HG03575 (cell line): ENCODE measurements around the gene APC2.

Experiments
- ATAC-seq: cut with Tn5 transposase; IDR thresholded peaks from one replicate; pipeline ENCODE4 v1.9.1; 2021; ENCODE audit not compliant: unreplicated experiment, insufficient number of reproducible peaks, low FRiP score; ENCODE audit errors: extremely low read depth

The APC2 gene

GRCh38 chr19:1503089-1503924 is 53.4 kb downstream of the APC2 start:
- no peak for ATAC-seq

GRCh38 chr19:1503925-1504773 is 54.2 kb downstream of the APC2 start:
- ATAC-seq: no peak

GRCh38 chr19:1505012-1505411 is 55.1 kb downstream of the APC2 start:
- ATAC-seq: no peak

DNA sequence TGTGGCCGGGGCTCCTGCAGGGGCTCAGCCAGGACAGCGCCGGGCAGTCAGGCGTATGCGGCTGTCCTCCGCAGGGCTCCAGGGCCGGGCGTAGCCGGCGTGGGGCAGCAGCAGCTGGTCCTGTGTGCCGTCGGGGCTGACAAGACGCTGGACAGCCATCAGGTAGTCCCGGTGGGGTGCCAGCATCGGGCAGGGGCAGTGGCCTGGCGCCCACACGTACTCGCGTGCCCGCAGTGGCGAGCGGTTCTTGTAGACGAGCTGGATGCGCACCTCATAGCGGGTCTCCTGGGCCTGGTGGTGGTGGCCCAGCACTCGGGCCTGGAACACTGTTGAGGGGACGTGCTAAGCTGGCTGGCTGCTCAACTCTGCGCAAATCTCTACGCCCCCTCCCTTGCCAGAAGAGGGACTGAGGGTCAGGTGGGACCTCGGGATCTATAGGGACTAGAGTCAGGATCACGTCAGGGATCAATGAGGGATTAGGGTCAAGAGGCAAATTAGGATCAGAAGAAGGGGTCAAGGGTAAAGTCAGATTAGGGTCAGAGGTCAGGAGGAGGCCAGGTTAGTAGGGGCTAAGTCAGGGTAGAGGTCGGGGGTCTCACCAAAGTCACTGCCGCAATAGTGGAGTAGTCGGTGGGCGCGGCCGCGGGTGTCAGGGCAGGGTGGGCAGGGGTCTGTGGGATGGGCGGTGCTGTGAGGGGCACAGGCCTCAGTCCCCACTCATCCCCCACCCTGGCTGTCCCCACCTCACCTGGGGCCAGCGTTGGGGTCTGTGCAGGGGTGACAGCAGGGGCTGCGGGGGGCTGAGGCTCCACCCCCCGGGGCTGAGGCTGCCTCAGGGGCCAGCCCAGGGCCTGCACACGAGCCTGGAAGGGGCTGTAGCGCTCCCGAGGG is 56.3 kb downstream of the APC2 start:
- no peak for ATAC-seq

GRCh38 chr19:1507192-1507660 is 57.3 kb downstream of the APC2 start:
- ATAC-seq: no peak

- ATAC-seq: no peak
These were observed 58.0 kb downstream of the APC2 start for GRCh38 chr19:1507763-1508506.

DNA sequence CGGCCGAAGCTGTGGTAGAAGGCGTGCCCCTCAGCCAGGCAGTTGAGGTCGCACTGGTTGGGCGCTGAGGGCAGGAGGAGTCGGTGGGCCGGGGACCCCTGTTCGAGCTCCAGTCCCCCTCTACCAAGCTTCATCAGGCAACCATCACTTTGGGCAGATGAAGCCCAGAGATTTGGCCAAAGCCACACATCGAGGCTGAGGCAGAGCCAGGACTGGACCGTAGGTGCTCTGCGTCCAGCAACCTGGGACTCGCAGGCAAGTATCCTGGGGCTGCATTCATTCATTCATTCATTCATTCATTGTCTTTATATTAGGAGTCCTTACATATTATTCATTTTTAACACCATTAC is 58.6 kb downstream of the APC2 start:
- ATAC-seq: no peak

- ATAC-seq: no peak
These were observed 59.9 kb downstream of the APC2 start for GRCh38 chr19:1509602-1510441.

DNA sequence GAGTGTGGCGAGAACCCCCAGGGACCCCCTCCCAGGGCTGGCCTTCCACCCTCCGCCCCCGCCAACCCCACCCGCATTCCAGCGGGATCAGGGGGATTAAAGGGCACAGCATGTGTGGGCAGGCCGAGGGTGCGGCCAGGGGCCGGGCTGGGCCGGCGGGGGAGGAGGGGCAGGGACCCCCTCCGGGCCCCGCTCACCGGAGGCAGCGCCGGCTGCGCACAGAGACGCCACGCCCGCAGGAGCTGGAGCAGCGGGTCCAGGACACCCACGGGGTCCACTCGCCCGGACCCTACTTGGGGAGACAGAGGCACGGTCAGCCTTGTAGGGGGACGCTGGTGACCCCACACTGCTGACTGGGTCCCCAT is 60.5 kb downstream of the APC2 start:
- no peak for ATAC-seq

DNA sequence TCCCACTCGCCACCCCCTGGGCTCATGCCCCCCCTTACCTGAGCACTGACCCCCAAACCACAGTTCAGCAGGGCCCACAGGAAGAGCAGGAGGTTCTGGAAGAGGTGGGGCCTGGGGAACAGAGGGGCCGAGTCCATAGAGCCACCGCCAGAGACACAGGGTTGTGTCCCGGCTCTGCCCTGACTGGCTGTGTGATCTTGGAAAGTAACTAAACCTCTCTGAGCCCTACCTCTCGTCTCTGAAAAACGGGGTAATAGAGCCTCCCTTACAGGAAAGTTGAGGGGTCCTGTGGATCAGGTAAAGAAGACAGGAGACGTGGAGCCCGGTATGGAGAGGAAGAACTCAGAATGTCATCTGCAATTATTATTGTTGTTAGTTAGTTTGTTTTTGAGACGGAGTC is 60.9 kb downstream of the APC2 start:
- no peak for ATAC-seq

GRCh38 chr19:1511318-1512317 is 61.7 kb downstream of the APC2 start:
- no peak for ATAC-seq

DNA sequence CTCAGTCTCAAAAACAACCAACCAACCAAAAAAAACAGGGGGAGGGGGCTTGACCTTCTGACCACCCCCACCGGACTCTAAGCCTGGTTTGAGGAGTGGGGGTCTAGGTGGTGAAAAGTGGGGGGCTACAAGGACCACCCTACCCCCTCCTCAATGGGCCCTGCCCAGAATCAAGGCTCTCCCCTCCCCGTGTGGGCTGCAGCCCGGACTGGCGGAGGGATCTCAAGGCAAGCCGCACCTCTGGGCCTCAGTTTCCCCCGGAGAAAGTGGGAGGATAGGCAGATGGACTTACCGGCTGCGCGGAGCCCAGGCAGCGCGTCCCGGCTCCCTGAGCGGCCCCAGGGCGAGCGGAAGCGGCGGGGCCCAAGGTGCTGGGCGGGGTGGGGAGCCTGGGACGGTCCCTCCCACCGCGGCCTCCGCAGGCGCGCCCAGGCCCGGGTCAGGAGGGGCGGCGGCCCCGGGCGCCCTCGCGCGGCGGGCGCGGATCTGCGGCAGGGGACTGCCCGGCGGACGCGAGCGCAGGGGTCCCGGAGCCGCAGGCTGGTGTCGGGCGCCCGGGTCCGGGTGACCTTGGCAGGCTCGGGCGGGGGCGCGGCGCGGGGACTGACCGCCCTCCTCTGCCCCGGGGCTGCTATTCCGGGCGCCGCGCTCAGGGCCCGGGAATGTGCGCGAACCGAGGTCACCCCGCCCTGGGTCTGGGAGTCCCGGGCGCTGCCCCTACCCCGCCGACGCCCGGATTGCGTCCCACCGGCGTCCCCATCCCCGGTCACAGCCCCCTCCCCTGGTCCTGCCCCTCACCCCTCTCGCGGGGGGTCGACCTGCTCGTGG is 63.0 kb downstream of the APC2 start, which contains the start of gene ADAMTSL5:
Gene ADAMTSL5 (minus strand): TSS at position 349 of the 828 bp plus-strand sequence. CDS start 2,076 bp downstream, outside the sequence.
- no peak for ATAC-seq

- no peak for ATAC-seq
These were observed 63.8 kb downstream of the APC2 start for GRCh38 chr19:1513499-1514294.

- no peak for ATAC-seq
These were observed 64.4 kb downstream of the APC2 start for GRCh38 chr19:1514295-1514661.
